ENCODE data around the gene ISOC1.

The ISOC1 gene

GRCh38 chr5:129096382-129096991 is 1.9 kb downstream of the ISOC1 start:
- no peak for DNase-seq

DNA sequence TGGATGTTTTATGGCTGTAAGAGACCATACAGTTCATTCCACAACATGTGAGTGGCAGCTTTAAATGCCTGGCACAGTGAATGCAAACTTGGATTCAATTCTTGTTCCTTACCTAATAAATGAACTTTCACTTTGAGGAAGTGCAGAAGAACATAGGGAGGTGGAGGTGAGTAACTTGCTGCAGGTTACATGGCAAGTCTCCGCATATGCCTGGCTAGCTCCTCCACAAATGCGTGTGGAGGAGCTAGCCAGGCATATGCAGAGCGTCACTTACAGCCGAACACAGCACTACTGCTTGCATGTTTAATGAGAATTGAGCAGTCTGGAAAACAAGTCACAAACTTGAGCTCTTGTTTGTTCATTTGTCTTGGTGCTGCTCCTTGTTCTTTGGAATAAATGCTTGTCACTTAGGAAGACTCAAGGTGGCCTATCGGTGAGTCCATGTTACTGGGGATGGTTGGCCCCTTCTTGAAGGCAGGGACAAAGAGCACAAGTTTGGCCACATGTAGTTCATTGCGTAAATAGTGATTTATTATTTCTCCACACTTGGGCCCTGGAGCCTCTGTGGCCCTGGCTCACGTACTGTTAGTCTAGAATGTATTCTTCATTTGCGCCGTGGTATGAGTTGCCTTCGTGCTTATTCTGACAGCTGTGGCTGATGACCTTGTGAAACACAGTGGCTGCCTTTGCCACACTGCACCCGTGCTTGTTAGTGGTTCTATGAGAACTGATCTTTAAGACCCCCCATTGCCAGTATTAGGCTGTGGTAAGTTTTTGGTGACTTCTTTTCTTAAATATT is 3.1 kb downstream of the ISOC1 start:
- DNase-seq: no peak

- no peak for DNase-seq
Measured at GRCh38 chr5:129098488-129099183, 4.1 kb downstream of the ISOC1 start.

DNA sequence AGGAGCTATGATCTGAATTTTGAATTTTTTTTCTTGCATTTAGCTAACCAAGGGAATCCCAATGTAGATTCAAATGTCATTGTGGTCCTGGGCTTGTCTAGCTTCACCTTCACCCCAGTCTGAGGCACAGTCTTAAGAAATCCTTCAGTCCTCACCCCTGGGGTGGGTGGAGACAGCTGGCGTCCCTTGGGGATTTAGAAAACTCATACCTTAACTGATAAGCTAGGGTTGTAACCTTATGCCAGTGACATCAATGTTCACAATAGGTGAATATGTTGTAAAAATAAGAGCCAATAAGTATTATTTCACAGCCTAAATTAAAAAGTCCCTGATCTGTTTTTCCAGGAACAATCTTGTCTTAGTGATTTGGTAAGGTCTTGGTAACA is 4.6 kb downstream of the ISOC1 start:
- DNase-seq: no peak

- DNase-seq: no peak
Measured at GRCh38 chr5:129101794-129102193, 7.2 kb downstream of the ISOC1 start.

- DNase-seq: no peak
Measured at GRCh38 chr5:129103397-129103796, 8.8 kb downstream of the ISOC1 start.

- no peak for DNase-seq
Measured at GRCh38 chr5:129104915-129105455, 10.4 kb downstream of the ISOC1 start.

GRCh38 chr5:129107637-129108036 is 13.1 kb downstream of the ISOC1 start:
- no peak for DNase-seq

- no peak for DNase-seq
Measured at GRCh38 chr5:129110742-129111141, 16.2 kb downstream of the ISOC1 start.

DNA sequence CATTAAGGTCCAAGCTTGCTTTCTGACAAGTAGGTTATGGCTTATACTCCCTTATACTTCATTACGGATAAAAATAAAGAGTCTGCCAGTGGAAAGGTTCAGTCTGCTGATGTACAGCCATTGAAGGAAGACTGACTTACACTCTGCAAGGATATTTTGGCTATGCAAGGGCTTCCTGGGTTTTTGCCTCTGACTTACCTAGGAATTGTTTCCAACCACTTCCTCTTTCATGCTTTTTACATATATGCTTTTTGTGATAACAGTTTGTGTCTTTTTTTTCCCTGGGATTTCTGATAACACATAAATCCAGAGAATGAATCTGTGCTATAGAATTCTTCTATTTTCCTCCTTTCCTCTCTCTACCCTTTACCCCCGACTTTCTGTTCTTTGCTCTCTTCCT is 16.8 kb downstream of the ISOC1 start:
- DNase-seq: no peak

GRCh38 chr5:129112295-129112694 is 17.7 kb downstream of the ISOC1 start:
- no peak for DNase-seq

DNA sequence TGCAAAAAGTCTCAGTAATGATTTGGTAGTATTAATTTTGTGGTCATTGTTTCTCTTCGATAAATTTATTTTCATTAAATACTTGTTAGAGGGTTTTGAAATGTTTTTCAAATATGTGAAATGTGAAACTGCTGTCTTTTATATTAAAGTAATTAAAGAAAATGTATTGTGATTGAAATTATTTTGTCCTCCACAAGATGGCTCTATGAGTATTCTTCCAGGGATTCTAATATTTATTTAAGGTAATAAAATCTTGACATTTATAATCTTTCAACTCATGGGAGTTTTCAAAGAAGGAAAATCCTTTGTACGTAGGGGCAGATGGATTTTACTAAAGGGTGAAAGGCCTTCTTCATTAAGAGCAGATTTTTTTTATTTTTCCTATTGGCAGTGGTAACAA is 19.3 kb downstream of the ISOC1 start:
- no peak for DNase-seq

DNA sequence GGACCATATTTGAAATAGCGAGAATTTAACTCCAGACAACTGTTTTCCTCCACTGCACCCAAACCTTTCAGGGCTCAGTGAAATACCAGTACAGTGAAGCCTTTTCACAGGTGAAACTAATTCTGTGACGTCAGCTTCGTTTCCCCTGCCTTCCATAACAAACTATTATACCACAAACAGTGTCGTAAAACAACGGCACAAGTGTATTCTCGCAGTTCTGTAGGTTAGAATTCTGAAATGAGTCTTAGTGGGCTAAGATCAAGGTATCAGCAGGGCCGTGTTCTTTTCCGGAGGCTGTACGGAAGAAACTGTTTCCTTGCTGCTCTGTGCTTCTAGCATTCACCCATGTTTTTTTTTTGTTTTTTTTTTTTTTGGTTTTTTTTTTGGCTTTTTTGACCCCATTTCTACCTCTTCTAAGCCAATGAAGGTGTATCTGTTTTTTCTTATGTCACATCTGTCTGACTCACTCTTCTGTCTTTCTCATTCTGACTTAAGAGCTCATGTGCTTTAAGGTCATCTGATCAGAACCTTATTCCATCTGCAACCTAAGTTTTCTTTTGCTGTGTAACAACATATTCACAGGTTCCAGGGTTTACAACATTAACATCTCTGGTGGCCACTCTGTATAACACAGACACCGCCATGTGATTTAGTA is 20.1 kb downstream of the ISOC1 start:
- no peak for DNase-seq

GRCh38 chr5:129115680-129116079 is 21.1 kb downstream of the ISOC1 start:
- DNase-seq: no peak

DNA sequence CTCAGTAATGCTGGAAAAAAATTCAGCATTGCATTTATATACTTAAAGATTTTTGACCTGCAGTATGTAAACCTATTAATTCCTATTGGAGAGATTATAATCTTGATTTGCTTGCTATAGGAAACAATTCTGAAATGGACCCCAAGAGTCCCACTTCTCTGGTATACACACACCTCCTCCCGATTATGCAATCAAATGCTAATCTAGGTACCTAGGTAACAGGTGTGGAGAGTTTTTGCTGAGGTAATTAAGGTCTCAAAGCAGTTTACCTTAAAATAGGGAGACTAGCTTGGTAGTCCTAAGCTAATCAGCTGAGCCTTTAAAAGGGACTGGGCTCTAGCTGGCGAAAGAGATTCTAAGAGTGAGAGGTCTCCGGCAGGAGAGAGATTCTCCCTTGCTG is 22.2 kb downstream of the ISOC1 start:
- DNase-seq: no peak

GRCh38 chr5:129118405-129118804 is 23.9 kb downstream of the ISOC1 start:
- DNase-seq: no peak

DNA sequence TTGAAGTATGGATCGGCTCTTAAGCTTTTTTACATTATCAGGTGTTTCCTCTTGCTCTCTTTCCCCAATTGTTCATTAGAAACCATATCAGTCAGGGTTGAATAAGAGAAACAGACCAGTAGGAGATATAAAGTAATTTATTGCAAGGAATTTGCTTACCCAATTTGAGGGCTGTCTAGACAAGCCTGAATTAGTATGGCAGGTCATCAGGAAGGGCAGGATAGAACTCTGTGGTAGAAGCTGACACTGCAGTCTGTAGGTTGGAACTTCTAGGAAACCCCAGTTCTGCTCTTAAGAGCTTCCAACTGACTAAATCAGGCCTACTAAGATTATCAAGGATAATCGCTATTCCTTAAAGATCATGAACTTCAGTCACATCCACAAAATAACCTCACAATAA is 24.3 kb downstream of the ISOC1 start:
- DNase-seq: no peak

- no peak for DNase-seq
Measured at GRCh38 chr5:129120158-129120581, 25.6 kb downstream of the ISOC1 start.

GRCh38 chr5:129122560-129122959 is 28.0 kb downstream of the ISOC1 start:
- no peak for DNase-seq

DNA sequence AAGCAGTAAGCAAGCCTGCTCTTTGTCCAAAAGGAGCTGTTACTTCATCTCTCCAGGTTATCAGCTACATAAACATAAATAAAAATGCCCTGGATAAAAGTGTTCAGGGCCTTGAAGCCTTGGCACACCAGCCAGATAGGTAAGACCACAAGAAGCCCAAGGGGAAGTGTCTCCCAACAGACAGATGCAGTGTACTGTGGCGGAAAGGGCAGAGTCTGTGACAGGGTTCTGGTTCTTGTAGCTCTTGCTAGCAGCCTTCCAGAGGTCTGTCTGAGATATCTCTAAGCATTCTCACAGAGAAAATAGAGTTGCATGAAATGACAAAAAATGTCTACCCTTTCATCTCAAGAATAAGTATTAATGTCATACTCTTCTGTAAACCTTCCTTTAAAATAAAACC is 30.1 kb downstream of the ISOC1 start:
- no peak for DNase-seq

GRCh38 chr5:129125819-129126218 is 31.3 kb downstream of the ISOC1 start:
- DNase-seq: no peak

DNA sequence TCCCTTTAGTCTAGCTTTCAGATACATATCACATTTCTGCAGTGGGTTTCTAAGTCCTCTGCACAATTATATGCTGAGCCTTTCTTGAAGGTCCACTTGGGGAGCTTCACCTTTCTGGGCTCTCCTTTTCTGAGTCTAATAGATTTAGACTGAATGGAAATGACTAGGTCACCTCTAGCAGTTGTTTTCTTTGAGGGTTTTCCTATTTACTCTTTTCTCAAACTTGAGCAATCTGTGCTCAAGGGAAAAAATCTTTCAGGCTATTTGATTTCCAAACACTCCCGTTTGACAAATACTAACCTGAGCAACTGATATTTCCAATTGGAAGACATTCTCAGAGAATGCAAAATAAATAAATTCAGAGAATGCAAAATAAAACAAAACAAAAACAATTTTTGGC is 39.0 kb downstream of the ISOC1 start:
- no peak for DNase-seq

DNA sequence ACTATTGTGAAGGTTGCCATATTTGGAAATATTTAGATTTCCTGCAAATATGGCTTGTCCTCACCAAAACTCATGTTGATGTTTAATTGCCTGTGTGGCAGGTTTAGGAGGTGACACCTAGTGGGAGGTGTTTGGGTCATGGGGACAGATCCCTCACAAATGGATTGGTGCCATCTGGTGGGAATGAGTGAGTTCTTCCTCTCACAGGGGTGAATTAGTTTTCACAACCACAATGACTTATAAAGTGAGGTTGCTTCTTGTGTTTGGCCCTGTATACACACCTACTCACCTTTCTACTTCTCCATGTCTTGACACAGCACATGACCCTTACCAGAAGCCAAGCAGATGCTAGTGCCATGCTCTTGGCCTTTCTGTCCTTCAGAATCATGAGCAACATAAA is 41.1 kb downstream of the ISOC1 start:
- DNase-seq: no peak
